ENCODE measurements around the gene FOXP1.

FOXP1 gene

GRCh38 chr3:71203727-71204488, 379.6 kb downstream of the FOXP1 start:
- ChIA-PET CTCF (interaction anchor here (1.2 to 1.8 kb wide), 2 partner anchors 11 to 12 kb away, joined by 3 to 4 read pairs; no protein-coding TSS in a partner anchor), POLR2A (no interaction called here)
- no peak for DNase-seq (ENCODE audit: extremely low spot score)
- TF ChIP-seq, protein P1, sequence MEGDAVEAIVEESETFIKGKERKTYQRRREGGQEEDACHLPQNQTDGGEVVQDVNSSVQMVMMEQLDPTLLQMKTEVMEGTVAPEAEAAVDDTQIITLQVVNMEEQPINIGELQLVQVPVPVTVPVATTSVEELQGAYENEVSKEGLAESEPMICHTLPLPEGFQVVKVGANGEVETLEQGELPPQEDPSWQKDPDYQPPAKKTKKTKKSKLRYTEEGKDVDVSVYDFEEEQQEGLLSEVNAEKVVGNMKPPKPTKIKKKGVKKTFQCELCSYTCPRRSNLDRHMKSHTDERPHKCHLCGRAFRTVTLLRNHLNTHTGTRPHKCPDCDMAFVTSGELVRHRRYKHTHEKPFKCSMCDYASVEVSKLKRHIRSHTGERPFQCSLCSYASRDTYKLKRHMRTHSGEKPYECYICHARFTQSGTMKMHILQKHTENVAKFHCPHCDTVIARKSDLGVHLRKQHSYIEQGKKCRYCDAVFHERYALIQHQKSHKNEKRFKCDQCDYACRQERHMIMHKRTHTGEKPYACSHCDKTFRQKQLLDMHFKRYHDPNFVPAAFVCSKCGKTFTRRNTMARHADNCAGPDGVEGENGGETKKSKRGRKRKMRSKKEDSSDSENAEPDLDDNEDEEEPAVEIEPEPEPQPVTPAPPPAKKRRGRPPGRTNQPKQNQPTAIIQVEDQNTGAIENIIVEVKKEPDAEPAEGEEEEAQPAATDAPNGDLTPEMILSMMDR (IDR thresholded peaks at IDR 0.05; ENCODE audit: control extremely low read depth, extremely low read depth, low read depth, missing control alignments), result no peak

DNA sequence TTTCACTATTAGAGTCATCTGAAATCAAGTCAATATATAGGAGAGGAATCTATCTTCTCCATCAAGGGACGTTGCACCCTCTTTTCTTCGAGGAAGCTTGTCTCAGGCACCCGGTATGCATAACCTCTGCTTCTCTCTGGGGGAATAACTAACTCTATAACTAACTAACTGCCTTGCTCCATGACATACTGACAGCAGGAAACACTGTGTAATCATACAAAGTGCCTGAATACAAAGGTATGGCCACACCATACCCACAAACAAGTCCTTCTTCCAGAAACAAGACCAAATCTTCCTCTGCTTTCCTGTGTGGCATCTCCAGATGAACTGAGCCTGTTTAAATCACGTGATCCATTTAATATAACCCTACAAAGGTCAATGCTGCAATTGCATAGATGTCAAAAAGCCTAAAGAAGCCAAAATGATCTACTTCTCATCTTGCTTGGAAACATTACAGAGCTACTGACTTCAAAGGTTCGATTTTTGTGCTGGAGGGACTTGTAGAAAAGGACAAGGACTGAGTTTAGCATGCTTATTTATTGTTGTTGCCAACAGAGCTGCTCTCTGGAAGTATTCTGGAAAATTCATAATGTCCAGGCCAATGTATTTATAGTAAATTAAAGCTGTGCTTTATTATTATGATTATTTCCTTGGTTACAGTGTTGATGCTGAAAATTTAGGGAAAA, 380.5 kb downstream of the FOXP1 start:
- ChIA-PET POLR2A (no interaction called here), CTCF (interaction anchor here (1.2 to 1.8 kb wide), 2 partner anchors 11 to 12 kb away, joined by 3 to 4 read pairs; no protein-coding TSS in a partner anchor)
- no peak for DNase-seq (ENCODE audit: extremely low spot score)
- TF ChIP-seq, protein P1 (IDR thresholded peaks at IDR 0.05; ENCODE audit: control extremely low read depth, extremely low read depth, low read depth, missing control alignments), result no peak

DNA sequence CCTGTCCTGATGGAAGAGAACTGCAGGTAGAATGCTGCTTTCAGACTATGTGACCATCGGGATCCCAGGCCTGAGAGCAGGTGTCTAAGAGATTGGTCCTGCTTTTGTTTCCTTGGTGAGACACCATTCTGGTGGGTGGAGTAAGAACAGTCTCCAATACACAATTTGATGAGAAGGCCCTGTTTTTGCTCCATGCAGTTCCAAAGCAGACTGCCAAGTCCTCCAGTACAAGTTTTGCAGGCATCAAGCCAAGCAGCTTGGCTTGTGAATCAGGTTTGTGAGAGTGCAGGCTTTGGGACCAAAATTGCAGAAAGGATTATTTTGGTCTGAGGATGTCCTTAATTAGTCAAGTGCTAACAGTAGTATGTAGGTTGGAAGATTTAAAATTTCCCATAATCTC, 381.6 kb downstream of the FOXP1 start:
- DNase-seq (ENCODE audit: extremely low spot score), result no peak
- TF ChIP-seq, protein P1 (IDR thresholded peaks at IDR 0.05; ENCODE audit: control extremely low read depth, extremely low read depth, low read depth, missing control alignments), result no peak
- POLR2A ChIA-PET, result no interaction called here
- CTCF ChIA-PET, result no interaction called here

DNA sequence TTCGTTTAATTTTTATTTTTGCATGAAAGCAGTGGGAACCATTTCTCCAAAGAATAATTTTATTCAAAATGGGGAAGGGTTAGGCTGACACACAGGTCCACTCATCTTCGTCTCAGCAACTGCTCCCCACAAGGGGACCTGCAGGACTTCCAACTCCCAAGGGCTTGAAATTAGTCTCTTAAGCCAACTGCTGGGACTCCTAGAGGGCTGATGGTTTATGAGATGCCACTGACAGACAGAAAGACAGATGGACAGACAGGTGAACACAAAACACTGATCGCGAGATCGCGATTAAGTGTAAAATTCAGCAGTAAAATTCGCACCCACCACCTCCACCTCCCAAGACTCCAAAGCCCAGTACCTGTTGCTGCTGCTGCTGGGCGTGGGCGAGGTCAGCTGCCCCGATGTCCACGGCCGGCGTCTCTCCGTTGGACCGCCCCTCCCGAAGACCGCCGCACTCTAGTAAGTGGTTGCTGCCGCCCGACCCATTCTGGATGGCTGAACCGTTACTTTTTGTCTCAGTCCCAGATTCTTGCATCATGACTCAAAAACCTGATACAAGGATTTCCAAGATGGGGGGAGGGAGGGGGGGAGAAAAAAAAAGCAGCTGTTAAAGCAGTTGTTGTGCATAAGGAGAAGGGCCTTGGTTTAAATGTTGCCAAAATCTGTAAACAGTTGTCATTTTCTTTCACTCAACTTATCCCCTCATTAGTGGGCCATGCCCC, 385.5 kb downstream of the FOXP1 start:
- CTCF ChIA-PET, result no interaction called here
- POLR2A ChIA-PET, result no interaction called here
- TF ChIP-seq, protein P1 (IDR thresholded peaks at IDR 0.05; ENCODE audit: control extremely low read depth, extremely low read depth, low read depth, missing control alignments), result no peak
- no peak for DNase-seq (ENCODE audit: extremely low spot score)

- ChIA-PET POLR2A (no interaction called here), CTCF (no interaction called here)
- DNase-seq (ENCODE audit: extremely low spot score), result no peak
- TF ChIP-seq, protein P1 (IDR thresholded peaks at IDR 0.05; ENCODE audit: control extremely low read depth, extremely low read depth, low read depth, missing control alignments), result no peak
Measured at GRCh38 chr3:71195492-71195891, 388.0 kb downstream of the FOXP1 start.

DNA sequence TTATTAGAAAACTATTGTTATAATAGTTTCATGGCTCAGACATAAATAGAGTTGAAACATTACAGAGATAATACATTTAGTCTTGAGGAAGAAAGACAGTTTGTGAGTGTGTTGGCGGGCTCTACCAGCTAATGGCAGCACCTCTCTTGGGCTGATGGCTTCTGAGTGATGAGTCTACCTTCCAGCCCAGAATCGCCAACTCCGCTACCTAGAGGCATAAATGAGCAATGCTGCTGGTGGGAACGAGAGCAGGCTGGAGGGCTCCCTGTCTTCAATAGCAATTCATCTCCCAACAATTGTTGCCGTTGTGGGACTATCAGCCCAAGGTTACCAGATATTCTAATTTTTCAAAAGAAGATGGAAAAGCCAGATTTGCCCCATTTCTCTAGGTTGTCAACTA, 388.7 kb downstream of the FOXP1 start:
- ChIA-PET CTCF (no interaction called here), POLR2A (interaction anchor here (0.7 kb wide), 1 partner anchor 617 kb away, joined by 3 read pairs; no protein-coding TSS in a partner anchor)
- DNase-seq (ENCODE audit: extremely low spot score), result no peak
- TF ChIP-seq, protein P1 (IDR thresholded peaks at IDR 0.05; ENCODE audit: control extremely low read depth, extremely low read depth, low read depth, missing control alignments), result no peak

Data from GM10248 (cell line).